GM04503 (cell line): Measurements from ENCODE around the gene LZTFL1.

Experiments used
- DNase-seq: peaks from one replicate; pipeline ENCODE4 v3.0.0-alpha.2; 2012; ENCODE audit warnings: low read depth

Gene LZTFL1

GRCh38 chr3:45786801-45787495, 55.0 kb downstream of the LZTFL1 start:
- DNase-seq = no peak

GRCh38 chr3:45785605-45786150, 56.2 kb downstream of the LZTFL1 start:
- no peak for DNase-seq

- no peak for DNase-seq
These were observed 58.3 kb downstream of the LZTFL1 start for GRCh38 chr3:45783667-45784066.

GRCh38 chr3:45782381-45782780, 59.5 kb downstream of the LZTFL1 start:
- no peak for DNase-seq

- DNase-seq = no peak
These were observed 60.1 kb downstream of the LZTFL1 start for GRCh38 chr3:45781841-45782240.

GRCh38 chr3:45781271-45781670, 60.6 kb downstream of the LZTFL1 start:
- DNase-seq = no peak

- no peak for DNase-seq
These were observed 61.9 kb downstream of the LZTFL1 start for GRCh38 chr3:45779746-45780735.

- DNase-seq = no peak
These were observed 63.1 kb downstream of the LZTFL1 start for GRCh38 chr3:45778761-45779201.

- DNase-seq = no peak
These were observed 64.1 kb downstream of the LZTFL1 start for GRCh38 chr3:45777746-45778386.

- DNase-seq = no peak
These were observed 64.7 kb downstream of the LZTFL1 start for GRCh38 chr3:45777111-45777745.

GRCh38 chr3:45776611-45777010, 65.3 kb downstream of the LZTFL1 start:
- DNase-seq = no peak

- DNase-seq = no peak
These were observed 65.7 kb downstream of the LZTFL1 start for GRCh38 chr3:45776301-45776595.

GRCh38 chr3:45775571-45776300, 66.2 kb downstream of the LZTFL1 start:
- no peak for DNase-seq

GRCh38 chr3:45774581-45775521, 67.1 kb downstream of the LZTFL1 start:
- no peak for DNase-seq

- no peak for DNase-seq
These were observed 68.0 kb downstream of the LZTFL1 start for GRCh38 chr3:45773714-45774449.
